ENCODE results near the gene RNF144A. TPM values are rescaled to one million over a fixed set of nuclear protein-coding genes. Genes with fewer than 3 reads are reported as not detected.

Gene RNF144A
- total and polyA plus RNA-seq, 2 of the 13 experiments (the other 11 are each of a cell fraction or from before 2014, with no cell fraction given), result 13.9 to 16.5 TPM

DNA sequence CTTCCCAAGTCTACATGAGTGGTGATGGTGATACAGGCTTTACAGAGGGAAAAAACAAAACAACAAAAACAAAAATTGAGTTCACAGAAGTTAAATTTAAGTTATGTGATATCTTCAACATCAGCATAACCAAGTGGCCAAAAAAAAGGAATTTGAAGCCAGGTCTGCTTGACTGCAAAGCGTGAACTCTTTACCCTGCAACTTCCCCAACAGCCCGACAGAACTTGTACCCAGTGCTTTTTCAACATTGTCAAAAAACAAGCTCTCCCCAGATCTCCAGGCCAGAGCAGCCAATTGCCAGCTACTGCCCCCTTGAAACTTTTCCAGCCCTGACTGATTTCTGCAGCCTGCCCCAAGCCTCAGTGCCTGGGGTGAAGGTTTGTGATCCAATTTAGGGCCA lies 76.7 kb downstream of the RNF144A start:
- Histone ChIP-seq H3K4me2 (ENCODE audit: low read depth, low read length) (no peak overlapping the region), H2AFZ (ENCODE audit: low read length) (no peak overlapping the region), H3K9me3 (ENCODE audit: low read length) (no peaks in the 10 kb centered on the region), H3K27ac (ENCODE audit: extremely low read length, insufficient read depth, low read length) (no peak overlapping the region), H3K4me3 (replicated peaks in 1 of 3; ENCODE audit: insufficient read depth in 1 of 3, low read depth in 2 of 3, low read length in 3 of 3) (no peak overlapping the region), H3K4me1 (ENCODE audit: insufficient read depth, low read length) (no peaks in the 10 kb centered on the region), H3K79me2 (ENCODE audit: insufficient read depth, low read length) (no peaks in the 10 kb centered on the region), H3K27me3 (ENCODE audit: control insufficient read depth in 1 of 2, insufficient read depth in 2 of 2, low read length in 2 of 2) (no peaks in the 10 kb centered on the region), H4K20me1 (ENCODE audit: insufficient read depth, low read length) (no peaks in the 10 kb centered on the region), H3K9ac (ENCODE audit: insufficient read depth, low read depth, low read length) (no peak overlapping the region), H3K36me3 (replicated peaks in 1 of 2; ENCODE audit: control insufficient read depth in 1 of 2, insufficient read depth in 2 of 2, low read length in 2 of 2) (no peaks in the 10 kb centered on the region)
- no peak for ATAC-seq
- CTCF ChIA-PET (ENCODE audit: low intra/inter-chr PET ratio, low total read pairs), result no interaction called here
- no peak for DNase-seq (ENCODE audit: low spot score)
- POLR2A ChIA-PET, result no interaction called here
- FAIRE-seq, result no peak
- BruUV-seq (replicated peaks), result no TSS peak
- no peak for TF ChIP-seq PHF8 (CRISPR knock-in tag; IDR thresholded peaks at IDR 0.05)
- no peak for TF ChIP-seq ZBTB1 (CRISPR knock-in tag; IDR thresholded peaks at IDR 0.05; ENCODE audit: borderline replicate concordance)
- TF ChIP-seq, protein P1, sequence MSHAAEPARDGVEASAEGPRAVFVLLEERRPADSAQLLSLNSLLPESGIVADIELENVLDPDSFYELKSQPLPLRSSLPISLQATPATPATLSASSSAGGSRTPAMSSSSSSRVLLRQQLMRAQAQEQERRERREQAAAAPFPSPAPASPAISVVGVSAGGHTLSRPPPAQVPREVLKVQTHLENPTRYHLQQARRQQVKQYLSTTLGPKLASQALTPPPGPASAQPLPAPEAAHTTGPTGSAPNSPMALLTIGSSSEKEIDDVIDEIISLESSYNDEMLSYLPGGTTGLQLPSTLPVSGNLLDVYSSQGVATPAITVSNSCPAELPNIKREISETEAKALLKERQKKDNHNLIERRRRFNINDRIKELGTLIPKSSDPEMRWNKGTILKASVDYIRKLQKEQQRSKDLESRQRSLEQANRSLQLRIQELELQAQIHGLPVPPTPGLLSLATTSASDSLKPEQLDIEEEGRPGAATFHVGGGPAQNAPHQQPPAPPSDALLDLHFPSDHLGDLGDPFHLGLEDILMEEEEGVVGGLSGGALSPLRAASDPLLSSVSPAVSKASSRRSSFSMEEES (CRISPR knock-in tag; IDR thresholded peaks at IDR 0.05), result no peak
- TF ChIP-seq, protein P2, sequence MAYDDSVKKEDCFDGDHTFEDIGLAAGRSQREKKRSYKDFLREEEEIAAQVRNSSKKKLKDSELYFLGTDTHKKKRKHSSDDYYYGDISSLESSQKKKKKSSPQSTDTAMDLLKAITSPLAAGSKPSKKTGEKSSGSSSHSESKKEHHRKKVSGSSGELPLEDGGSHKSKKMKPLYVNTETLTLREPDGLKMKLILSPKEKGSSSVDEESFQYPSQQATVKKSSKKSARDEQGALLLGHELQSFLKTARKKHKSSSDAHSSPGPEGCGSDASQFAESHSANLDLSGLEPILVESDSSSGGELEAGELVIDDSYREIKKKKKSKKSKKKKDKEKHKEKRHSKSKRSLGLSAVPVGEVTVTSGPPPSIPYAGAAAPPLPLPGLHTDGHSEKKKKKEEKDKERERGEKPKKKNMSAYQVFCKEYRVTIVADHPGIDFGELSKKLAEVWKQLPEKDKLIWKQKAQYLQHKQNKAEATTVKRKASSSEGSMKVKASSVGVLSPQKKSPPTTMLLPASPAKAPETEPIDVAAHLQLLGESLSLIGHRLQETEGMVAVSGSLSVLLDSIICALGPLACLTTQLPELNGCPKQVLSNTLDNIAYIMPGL (CRISPR knock-in tag; IDR thresholded peaks at IDR 0.05; ENCODE audit: borderline replicate concordance in 1 of 2, low read depth in 1 of 2), result no peak
- no peak for TF ChIP-seq TEAD3 (CRISPR knock-in tag; optimal IDR thresholded peaks at IDR 0.05; ENCODE audit: borderline replicate concordance)
- no peak for TF ChIP-seq KDM4B (CRISPR knock-in tag; IDR thresholded peaks at IDR 0.05)
- TF ChIP-seq, protein P3, sequence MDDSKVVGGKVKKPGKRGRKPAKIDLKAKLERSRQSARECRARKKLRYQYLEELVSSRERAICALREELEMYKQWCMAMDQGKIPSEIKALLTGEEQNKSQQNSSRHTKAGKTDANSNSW (CRISPR knock-in tag; IDR thresholded peaks at IDR 0.05; ENCODE audit: borderline replicate concordance), result no peak
- in situ Hi-C loops (cut with HindIII; ENCODE audit: extremely low pct_ligation_motif_present, low pct_unique_long_range_greater_than_20kb), result no loop called here
- intact Hi-C loops (cut with micrococcal nuclease; ENCODE audit: unreplicated experiment), result no loop called here
- WGBS (ENCODE audit: low lambda C conversion rate), result 97% methylated on average over 2 of the region's 2 CpGs

Data from HepG2 (cell line).